GM19099 (cell line): Measurements from ENCODE around the gene AFTPH.

Experiments
- POLR2A ChIP-seq: IDR thresholded peaks from 3 replicates; pipeline ENCODE4 v1.6.1; 2011; ENCODE audit warnings: low read depth; ENCODE audit not compliant: insufficient read length; ENCODE audit errors: extremely low read depth

The AFTPH gene

GRCh38 chr2:64542071-64543007, 18.2 kb downstream of the AFTPH start:
- TF ChIP-seq POLR2A = no peak

GRCh38 chr2:64543008-64543697, 19.0 kb downstream of the AFTPH start:
- TF ChIP-seq POLR2A = no peak

GRCh38 chr2:64548761-64549160, 24.6 kb downstream of the AFTPH start:
- no peak for TF ChIP-seq POLR2A

GRCh38 chr2:64550042-64550441, 25.9 kb downstream of the AFTPH start:
- TF ChIP-seq POLR2A = no peak

DNA sequence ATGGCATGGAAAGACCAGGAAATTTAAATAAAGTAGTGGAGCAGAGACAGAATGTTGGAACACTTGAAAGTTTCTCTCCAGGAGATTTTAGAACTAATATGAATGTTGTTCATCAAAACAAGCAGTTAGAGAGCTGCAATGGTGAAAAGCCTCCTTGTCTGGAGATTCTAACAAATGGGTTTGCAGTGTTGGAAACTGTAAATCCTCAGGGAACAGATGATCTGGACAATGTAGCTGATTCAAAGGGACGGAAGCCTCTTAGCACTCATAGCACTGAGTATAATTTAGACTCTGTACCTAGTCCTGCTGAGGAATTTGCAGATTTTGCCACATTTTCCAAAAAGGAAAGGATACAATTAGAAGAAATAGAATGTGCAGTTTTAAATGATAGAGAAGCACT, 27.7 kb downstream of the AFTPH start:
- no peak for TF ChIP-seq POLR2A

- TF ChIP-seq POLR2A = no peak
These were observed 30.0 kb downstream of the AFTPH start for GRCh38 chr2:64554117-64554516.

DNA sequence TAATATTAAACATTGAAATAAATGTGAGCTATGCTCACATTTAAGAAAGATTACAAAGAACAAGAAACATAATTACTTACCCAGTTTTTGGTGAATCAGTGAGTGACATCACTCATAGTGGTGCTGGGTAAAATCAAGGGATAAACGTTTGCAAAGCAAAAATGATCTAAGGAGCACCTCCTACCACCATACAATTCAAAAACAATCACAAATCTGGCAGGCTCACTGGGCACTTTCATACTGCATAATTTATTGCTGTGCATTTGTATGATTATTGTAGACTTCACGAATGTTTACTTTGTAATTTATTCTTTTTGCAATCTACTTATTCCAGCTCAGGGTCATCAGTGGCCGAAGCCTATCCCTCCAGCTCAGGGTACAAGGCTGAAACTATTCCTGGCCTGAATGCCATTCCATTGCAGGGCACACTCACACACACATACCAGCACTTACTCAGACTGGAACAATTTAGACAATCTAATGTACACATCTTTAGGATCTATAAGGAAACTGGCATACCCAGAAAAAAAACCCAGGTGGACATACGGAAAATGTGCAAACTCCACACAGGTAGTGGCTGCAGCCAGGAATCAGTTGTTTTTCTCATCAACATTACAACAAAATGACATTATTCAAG, 34.4 kb downstream of the AFTPH start:
- TF ChIP-seq POLR2A = no peak

GRCh38 chr2:64562148-64562784, 38.1 kb downstream of the AFTPH start:
- no peak for TF ChIP-seq POLR2A

DNA sequence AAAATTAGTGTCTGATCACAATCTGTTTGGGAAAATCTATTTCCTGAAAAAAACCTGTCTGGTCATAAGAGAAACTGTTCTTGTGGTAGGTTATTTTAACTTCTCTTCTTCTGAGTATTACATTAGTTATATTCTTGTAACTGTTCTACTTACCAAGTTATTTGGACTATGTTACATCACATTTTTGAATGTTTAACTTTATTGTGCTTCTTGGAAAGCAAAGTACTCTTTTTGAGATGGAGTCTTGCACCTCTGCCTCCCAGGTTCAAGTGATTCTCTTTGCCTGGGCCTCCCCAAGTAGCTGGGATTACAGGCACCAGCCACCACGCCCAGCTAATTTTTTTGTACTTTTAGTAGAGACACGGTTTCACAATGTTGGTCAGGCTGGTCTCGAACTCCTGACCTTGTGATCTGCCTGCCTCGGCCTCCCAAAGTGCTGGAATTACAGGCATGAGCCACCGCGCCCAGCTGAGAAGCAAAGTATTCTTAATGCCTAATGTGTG, 39.4 kb downstream of the AFTPH start:
- TF ChIP-seq POLR2A = no peak

- TF ChIP-seq POLR2A = no peak
These were observed 42.0 kb downstream of the AFTPH start for GRCh38 chr2:64565949-64566710.

DNA sequence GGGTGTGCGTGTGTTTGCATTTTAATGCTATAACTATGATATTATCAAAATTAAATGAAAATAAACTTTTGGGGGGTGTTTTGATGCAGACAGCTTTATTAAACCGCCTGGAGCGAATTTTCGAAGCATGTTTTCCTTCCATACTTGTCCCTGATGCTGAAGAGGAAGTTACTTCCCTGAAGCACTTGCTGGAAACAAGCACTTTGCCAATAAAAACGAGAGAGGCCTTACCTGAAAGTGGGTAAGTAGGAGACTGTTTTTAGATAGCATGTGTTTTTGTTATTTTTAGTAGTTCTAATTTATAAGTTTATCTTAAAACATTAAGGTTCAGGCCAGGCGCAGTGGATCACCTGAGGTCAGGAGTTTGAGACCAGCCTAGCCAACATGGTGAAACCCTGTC, 43.3 kb downstream of the AFTPH start:
- no peak for TF ChIP-seq POLR2A

GRCh38 chr2:64568836-64569235, 44.7 kb downstream of the AFTPH start:
- TF ChIP-seq POLR2A = no peak

GRCh38 chr2:64574871-64575270, 50.7 kb downstream of the AFTPH start:
- no peak for TF ChIP-seq POLR2A

DNA sequence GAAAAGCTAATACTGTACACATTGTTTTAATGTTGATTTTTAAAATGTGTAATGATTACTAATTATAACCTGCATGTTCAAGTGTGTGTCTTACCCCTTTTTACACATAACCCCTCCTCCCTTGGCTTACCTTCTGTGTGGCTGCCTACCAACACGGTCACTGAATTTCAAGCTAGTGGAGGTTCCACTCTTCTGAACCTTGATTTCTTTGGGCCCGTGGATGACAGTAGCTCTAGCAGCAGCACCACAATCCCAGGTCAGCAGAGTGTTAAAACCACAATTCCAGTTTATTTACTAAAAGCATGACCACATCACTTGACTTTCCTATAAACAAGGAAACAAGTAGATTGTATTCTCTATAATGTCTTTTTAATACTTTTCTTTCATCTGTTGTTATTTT, 56.9 kb downstream of the AFTPH start:
- no peak for TF ChIP-seq POLR2A
